BLaER1 (cell line): Measurements from ENCODE around the gene KDM5D.

Experiments used
- H3K27ac ChIP-seq: shearing (Covaris generic); formaldehyde crosslinking; 2 replicates; pipeline ENCODE4 v1.8.1; 2022
- H3K27me3 ChIP-seq: shearing (Covaris generic); formaldehyde crosslinking; 2 replicates; pipeline ENCODE4 v1.8.1; 2022
- H3K36me3 ChIP-seq: shearing (Covaris generic); formaldehyde crosslinking; 2 replicates; pipeline ENCODE4 v1.8.1; 2022
- H3K4me1 ChIP-seq: shearing (Covaris generic); formaldehyde crosslinking; 2 replicates; pipeline ENCODE4 v1.8.1; 2022
- H3K4me2 ChIP-seq: shearing (Covaris generic); formaldehyde crosslinking; 2 replicates; pipeline ENCODE4 v1.8.1; 2022
- H3K4me3 ChIP-seq: shearing (Covaris generic); formaldehyde crosslinking; 2 replicates; pipeline ENCODE4 v1.8.1; 2022
- H3K9ac ChIP-seq: shearing (Covaris generic); formaldehyde crosslinking; 2 replicates; pipeline ENCODE4 v1.8.1; 2022
- H3K9me3 ChIP-seq: shearing (Covaris generic); formaldehyde crosslinking; 2 replicates; pipeline ENCODE4 v1.8.1; 2022
- H4K20me1 ChIP-seq: shearing (Covaris generic); formaldehyde crosslinking; 2 replicates; pipeline ENCODE4 v1.8.1; 2022
- Cebpa-rat ChIP-seq: shearing (Covaris generic); IDR thresholded peaks from 2 replicates; pipeline ENCODE4 v1.8.1; 2022

KDM5D gene

DNA sequence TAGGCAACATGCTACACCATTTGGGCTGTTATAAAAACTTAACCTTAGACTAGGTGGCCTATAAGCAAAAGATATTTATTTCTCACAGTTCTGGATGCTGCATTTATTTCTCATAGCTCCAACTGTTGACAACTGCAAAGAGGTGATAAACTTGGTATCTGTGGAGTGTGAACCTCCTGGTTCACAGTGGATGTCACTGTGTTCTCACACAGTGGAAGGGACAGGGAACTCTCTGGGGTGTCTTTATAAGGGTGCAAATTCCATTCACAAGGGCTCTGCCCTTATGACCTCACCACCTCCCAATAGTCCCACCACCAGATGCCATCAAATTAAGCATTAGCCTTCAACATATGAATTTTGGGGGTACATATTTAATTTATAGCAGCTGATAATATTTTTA, 46.0 kb downstream of the KDM5D start:
- Histone ChIP-seq H3K27ac (no peak overlapping the region), H4K20me1 (no peaks in the 10 kb centered on the region), H3K27me3 (no peaks in the 10 kb centered on the region), H3K9me3 (no peaks in the 10 kb centered on the region), H3K4me2 (no peak overlapping the region), H3K36me3 (no peaks in the 10 kb centered on the region), H3K4me3 (no peak overlapping the region), H3K9ac (no peak overlapping the region), H3K4me1 (no peaks in the 10 kb centered on the region)
- TF ChIP-seq Cebpa-rat = no peak

DNA sequence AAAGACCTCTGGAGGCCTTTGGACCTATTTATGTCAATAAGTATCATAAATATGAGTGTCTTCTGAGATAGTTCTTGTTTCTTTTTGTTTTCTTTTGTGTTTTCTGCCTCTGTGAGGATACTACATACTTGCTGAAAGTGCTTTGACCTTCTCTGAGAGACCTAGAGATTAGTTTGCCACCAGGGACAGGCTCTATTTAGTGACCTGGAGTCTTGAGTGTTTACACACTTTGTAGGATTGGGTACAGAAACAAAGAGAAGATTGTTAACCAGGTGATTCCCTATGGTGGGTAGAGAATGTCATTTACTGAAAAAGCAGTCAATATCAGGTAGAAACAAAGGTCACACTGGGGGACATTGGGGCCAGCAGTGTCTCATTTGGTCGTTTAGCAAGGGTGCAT, 63.7 kb downstream of the KDM5D start:
- Histone ChIP-seq H3K9me3 (no peaks in the 10 kb centered on the region), H3K27me3 (no peaks in the 10 kb centered on the region), H3K9ac (no peak overlapping the region), H4K20me1 (no peaks in the 10 kb centered on the region), H3K27ac (no peak overlapping the region), H3K4me3 (no peak overlapping the region), H3K36me3 (no peaks in the 10 kb centered on the region), H3K4me2 (no peak overlapping the region), H3K4me1 (no peaks in the 10 kb centered on the region)
- no peak for TF ChIP-seq Cebpa-rat
